HUDEP-2 (cell line): ENCODE results near the gene SLC9A8.

ENCODE experiments used
- DNase-seq, 76 experiments: peaks; one replicate each; lab custom pipeline; 2025; ENCODE audit not compliant: unreplicated experiment in 76 of 76; lab: John Stamatoyannopoulos, UW

The SLC9A8 gene

DNA sequence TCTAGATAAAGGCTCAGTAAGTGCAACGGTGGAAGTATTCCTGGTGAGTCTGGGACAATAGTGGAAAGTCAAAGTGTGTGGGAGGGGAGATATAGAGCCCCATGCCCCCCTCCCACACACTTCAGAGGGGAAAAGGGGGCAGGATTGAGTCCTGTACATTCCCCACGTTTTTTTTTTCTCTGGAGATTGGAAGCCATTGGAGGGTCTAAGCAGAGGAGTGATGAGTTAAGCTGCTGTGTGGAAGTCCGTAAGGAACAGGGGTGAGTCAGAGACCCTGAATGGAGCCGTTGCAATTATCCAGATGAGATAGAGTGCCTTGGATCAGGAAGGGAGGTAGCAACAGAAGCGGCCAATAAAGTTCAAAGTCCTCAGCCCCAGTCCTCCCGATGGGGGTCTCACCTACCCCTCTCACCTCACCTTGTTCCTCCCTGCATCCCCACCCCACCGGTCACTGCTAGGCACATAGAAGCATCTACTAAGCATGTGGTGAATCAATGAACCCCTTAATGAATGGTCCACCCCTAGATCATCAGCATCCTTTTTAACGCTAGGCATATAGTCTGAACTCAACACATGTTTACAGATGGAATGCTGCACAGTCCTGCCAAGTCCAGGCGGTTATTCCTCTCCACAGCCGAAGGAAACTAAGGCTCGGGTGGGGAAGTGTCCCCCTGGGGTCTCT is 662 bp upstream of the SLC9A8 start:
- DNase-seq = no peak

GRCh38 chr20:49813305-49813974 is 812 bp downstream of the SLC9A8 start:
- no peak for DNase-seq

DNA sequence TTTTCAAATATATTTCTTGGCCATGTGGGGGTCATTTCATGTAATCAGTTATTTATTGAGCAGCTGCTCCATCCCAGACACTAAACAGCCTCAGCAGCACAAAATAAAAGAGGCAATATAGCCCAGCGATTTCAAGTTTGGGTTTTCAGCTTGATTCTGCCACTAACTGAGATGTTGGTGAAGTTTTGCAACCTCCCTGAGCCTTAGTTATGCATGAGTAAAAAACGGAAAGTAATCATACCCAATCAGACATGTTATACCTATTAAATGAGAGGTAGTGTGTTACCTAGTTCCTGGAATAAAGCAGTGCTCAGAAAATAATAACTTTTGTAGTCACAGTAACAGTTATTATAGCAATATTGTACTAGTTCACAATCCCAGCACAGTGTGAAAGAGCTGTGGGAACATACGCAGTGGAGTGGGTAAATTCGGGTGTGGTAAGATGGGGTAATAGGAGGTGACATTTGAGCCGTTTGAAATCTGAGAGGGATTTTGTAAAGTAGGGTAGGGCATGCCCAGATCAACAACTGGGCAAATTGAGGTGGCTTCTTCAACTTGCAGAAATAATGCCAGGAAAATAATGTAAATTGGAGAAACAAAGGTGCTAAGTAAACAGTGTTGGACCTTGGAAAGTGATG is 1.5 kb downstream of the SLC9A8 start:
- no peak for DNase-seq

DNA sequence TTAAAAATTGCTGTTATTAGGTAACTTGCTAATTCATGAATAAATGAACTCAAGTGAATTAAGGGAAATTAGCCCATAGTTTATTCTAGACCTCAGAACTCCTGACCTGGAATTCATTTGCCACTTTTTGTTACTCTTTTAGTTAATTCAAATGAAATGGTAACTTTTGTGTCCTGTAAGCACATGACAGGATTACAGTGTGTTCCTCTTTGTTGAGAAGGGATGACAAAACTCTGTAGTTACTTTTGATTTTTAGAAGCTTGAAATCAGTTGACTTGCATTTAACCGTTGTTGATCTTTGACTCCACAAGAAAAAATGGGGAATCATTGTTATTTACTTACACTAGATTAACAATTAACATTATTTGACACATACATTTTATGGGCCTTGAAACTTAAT is 6.2 kb downstream of the SLC9A8 start:
- DNase-seq = no peak

GRCh38 chr20:49819702-49820101 is 7.1 kb downstream of the SLC9A8 start:
- no peak for DNase-seq

DNA sequence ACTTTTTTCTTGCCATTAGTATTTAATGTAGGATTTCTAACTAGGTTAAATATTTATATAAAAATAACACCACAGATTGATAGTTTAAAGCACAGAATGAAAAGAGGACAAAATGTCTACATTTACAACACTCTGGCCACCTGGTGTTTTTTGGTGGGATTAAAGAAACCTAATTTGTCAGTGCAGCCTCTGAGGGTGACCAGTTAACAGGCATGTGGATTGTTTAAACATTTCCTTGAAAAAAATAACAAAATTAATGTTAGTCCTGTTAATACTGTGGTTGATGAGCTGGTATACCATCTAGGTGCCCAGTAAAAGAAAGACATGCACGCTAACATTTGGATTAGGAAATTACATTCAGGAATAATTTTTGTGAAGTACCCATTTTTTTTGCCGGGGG is 8.8 kb downstream of the SLC9A8 start:
- DNase-seq = no peak

DNA sequence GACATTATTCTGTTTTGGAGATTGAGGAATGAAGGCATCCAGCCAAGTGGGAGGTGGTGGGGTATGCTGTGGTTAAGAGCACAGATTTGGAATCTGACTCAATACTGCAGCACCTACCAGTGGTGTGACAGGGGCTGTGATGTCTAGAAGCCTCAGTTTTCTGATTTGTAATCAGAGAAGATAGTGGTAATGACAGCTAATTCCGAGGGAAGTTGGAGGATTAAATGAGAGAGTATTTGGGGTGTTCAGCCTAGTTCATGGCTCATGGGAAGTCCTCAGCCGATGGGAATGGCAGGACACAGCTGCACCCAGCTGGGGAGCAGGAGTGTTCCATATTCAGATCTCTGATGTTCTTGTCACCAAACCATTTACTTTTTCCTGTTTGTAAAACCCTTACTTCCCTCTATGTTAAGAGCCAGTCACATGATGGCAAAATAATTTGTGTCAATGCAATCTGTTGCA is 9.3 kb downstream of the SLC9A8 start:
- DNase-seq = no peak

DNA sequence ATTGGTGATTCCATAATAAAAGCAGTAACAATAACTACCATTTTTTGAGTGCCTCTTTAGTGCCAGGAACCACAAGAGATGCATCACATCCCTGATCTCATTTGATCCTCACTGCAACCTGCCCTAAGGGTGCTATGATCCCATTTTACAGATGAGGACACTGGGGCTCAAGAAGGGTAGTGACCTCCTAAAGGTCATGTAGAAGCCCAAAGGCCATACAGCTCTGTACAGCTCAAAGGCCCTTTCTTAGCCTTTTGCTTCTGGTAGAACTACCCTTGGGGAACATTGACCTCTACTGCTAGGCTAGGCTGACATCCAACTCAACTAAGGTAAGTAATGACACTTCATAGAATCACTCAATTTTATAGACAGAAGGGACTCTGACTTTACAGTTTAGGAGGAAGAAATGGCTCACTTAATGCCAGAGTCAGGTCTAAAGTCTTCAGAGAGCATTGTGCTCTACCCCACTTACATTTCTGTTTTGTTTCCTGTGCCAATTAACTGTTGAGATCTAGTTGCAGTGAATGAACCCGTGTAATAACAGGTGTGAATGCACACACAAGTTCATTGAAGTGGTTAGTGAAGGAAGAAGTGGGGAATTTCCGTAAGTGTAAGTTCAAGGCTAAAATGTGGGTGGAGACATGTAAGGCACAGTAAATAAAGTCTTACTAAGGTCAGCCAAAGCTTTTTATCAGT is 10.7 kb downstream of the SLC9A8 start:
- no peak for DNase-seq

GRCh38 chr20:49824206-49824605 is 11.6 kb downstream of the SLC9A8 start:
- DNase-seq = no peak

DNA sequence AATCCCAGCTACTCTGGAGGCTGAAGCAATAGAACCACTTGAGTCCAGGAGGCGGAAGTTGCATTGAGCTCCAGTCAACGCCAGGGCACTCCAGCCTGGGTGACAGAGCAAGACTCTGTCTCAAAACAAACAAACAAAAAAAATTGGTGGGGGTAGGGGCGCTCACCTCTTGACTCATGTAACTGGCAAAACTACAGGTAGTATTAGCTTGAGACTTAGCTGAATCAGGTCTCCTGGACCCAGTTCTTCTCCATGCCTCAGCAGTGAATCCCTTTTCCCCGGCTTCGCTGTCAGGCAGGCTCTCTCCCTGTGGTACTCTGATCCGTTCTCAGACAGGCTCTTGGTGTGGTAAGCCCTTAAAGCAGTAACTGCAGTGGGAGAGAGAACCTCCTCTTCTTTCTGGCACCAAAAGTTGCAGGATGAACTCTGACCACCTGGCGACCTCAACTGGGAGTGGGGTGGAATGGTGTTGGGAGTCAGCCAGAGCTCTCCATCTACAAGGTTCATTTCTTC is 12.9 kb downstream of the SLC9A8 start:
- no peak for DNase-seq

DNA sequence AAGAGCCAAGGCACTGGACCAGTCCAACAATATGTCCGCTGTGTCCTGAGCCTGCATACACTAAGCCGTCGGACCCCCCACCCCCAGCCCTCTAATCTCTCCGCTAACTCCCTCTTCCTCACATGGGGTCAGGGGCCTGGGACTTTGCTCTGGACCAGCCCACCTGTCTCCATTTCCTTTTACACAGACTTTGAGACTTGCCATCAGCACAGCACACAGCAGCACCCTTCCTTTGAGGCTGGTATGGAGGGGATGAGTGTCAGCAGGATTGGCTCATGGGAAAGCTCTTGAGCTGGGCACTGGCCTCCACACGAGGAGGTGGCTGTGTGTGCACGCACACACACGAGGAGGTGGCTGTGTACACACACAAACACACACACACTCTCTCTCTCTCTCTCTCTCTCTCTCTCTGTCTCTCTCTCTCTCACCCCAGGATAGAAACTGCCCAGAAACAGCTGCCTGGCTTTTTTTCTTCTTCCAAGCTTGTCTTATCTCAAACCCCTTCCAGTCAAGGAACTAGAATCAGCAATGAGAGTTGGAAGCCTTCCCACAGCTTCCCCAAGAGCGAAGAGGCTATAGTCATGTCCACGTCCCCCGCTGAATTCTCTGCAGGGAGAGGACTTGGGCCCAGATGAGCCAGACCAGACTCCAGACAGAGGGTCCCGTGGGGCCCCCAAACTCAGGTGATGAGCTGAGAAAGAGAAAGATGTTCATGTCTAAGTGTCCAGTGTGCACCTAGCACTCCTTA is 18.6 kb downstream of the SLC9A8 start:
- no peak for DNase-seq

- no peak for DNase-seq
These were observed 19.4 kb downstream of the SLC9A8 start for GRCh38 chr20:49831770-49832631.

DNA sequence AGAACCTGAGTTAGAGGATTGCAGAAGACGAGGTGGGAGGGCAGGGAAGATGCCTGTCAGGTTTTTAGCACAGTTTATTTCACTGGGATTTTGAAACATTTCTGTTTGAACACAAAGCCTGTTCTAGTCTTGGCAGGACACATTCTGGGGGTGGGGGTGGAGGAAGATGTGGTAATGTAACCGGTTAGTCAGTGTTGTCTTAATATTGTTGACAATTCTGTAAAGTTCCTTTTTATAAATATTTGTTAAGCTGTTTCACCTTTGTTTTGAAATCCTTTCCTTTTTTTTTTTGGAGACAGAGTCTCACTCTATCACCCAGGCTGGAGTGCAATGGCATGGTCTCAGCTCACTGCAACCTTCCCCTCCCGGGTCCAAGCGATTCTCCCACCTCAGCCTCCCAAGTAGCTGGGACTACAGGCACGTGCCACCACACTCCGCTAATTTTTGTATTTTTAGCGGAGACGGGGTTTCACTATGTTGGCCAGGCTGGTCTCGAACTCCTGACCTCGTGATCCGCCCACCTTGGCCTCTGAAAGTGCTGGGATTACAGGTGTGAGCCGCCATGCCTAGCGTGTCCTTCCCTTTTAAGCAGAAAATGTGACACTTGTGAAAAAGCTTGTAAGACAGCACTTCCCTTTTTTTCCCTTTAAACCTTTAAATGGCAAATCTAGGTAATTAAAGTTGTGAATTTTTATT is 20.2 kb downstream of the SLC9A8 start:
- no peak for DNase-seq

- no peak for DNase-seq
These were observed 20.9 kb downstream of the SLC9A8 start for GRCh38 chr20:49833483-49833882.

GRCh38 chr20:49835031-49835430 is 22.4 kb downstream of the SLC9A8 start:
- DNase-seq = no peak

GRCh38 chr20:49838546-49838945 is 25.9 kb downstream of the SLC9A8 start:
- no peak for DNase-seq

DNA sequence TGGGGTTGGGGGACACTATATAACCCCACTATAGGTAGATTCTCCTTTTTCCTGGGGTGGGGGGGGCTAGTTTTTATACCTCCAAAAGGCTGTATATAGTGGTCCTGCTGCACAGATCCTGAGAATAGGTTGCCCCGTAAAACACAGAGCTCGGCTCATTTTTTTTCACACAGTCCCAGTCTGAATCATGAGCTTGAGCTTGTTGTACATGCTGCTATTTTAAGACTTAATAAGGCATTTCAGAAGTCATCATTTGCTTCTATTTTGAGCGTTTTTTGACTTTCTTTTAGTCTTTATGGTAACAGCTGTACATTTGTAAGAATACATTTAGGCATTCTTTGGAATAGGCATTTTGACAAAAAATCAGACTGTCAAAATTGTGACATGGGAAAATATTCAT is 30.5 kb downstream of the SLC9A8 start:
- DNase-seq = no peak

GRCh38 chr20:49843770-49844380 is 31.2 kb downstream of the SLC9A8 start:
- no peak for DNase-seq

- no peak for DNase-seq
These were observed 32.4 kb downstream of the SLC9A8 start for GRCh38 chr20:49845060-49845459.
